RWPE1 (cell line): ENCODE measurements around the gene CDKAL1.

Experiments used
- CTCF ChIA-PET: fragments of 350-600 bp; sonication (Branson Sonifier 250); formaldehyde crosslinking; extraction: SDS; loops from one replicate; lab custom pipeline; 2021; lab: Yijun Ruan, JAX
- POLR2A ChIA-PET: fragments of 400-600 bp; formaldehyde crosslinking; extraction: SDS; loops from one replicate; lab custom pipeline; 2020; ENCODE audit warnings: antibody characterized with exemption; ENCODE audit not compliant: low non-redundant PET; lab: Yijun Ruan, JAX
- DNase-seq: peaks from one replicate; pipeline ENCODE4 v3.0.0; 2012; ENCODE audit warnings: low spot score
- H3K27ac ChIP-seq: fragments of 450-650 bp; 2 replicates; pipeline ENCODE4 v1.5.1; 2017
- TF ChIP-seq, protein P1 (sequence below): fragments of 450-650 bp; conservative IDR thresholded peaks from 2 replicates; pipeline ENCODE4 v1.5.1; 2017; ENCODE audit warnings: low read depth, mild to moderate bottlenecking

The CDKAL1 gene

DNA sequence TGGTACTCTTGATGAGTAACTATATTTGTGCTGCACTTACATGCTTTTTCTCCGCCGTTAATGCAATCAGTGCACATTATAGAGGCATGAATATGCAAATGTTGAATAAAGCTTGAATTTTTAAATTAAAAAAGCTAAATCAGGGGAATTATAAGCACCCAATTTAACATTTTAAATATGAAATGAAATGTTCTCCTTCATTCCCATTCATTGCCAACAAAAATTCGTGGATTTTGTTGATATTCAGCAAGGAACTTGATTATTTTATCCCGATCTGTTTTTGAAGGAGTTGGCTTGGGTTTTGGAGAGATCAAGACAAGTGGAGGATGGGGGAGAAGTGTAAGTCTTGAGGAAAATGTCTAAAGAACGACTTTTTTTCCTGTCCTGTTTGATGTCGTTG lies 740.6 kb downstream of the CDKAL1 start:
- H3K27ac ChIP-seq: no peak overlapping the region
- TF ChIP-seq, protein P1, sequence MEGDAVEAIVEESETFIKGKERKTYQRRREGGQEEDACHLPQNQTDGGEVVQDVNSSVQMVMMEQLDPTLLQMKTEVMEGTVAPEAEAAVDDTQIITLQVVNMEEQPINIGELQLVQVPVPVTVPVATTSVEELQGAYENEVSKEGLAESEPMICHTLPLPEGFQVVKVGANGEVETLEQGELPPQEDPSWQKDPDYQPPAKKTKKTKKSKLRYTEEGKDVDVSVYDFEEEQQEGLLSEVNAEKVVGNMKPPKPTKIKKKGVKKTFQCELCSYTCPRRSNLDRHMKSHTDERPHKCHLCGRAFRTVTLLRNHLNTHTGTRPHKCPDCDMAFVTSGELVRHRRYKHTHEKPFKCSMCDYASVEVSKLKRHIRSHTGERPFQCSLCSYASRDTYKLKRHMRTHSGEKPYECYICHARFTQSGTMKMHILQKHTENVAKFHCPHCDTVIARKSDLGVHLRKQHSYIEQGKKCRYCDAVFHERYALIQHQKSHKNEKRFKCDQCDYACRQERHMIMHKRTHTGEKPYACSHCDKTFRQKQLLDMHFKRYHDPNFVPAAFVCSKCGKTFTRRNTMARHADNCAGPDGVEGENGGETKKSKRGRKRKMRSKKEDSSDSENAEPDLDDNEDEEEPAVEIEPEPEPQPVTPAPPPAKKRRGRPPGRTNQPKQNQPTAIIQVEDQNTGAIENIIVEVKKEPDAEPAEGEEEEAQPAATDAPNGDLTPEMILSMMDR: no peak
- CTCF ChIA-PET: interaction anchor here (0.7 kb wide), 1 partner anchor 38 kb away, joined by 3 read pairs; no protein-coding TSS in a partner anchor
- POLR2A ChIA-PET: no interaction called here
- no peak for DNase-seq

DNA sequence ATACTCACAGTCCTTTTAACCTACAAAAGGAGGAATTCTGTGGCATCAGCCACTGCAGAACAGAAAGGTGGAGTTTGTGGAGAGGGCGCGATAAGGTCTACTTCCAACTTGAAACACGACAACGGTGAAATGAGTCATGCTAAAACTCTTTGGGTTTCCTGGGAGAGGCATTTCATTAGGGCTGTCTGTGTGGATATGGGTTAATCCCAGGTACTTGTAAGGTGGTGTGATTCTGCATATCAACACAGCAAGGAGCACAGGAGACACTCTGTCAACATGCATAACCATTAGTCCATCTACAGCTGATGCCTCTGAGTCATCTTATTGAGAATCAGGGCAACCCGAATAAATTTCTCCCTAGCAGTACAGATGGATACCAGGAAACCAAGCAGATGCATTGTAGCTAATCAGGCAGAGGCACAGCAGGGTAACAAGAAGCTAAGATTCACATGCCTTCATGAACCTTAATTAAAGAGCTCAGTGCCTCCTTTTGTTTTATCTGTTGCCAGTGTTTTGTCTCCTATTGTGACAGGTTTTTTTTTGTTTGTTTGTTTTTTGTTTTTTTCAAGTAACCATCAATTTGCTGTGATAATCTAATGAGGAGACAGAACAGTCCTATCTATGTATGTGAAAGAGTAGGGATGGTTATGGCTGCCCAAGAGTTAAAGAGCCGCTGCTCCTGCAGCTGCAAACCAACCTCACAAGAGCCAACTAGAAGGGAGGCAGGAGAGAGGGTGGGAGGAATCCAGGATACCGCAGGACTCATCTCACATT lies 743.5 kb downstream of the CDKAL1 start:
- TF ChIP-seq, protein P1: no peak
- H3K27ac ChIP-seq: no peak overlapping the region
- ChIA-PET CTCF (interaction anchor here (0.7 kb wide), 1 partner anchor 63 kb away, joined by 4 read pairs; no protein-coding TSS in a partner anchor), POLR2A (no interaction called here)
- DNase-seq: peak; percentile 46

DNA sequence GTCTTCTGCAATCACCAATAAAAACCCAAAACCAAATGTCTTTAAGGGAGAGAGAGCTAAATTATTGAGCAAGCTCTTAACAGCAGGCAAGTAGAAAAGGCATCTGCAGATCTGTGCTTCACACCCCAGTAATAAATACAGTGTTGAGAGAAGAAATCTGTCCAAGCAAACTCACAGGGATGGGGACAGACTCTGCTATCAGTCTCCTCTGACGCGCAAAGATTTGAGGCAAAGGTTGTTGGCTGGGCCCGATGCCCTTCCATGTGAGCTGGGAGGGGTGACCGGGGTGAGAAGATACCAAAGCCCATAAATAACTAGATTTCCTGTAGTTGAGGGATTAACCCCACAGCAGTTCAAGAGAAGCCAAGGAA lies 744.1 kb downstream of the CDKAL1 start:
- POLR2A ChIA-PET: no interaction called here
- DNase-seq: no peak
- TF ChIP-seq, protein P1: no peak
- no peak overlapping the region for H3K27ac ChIP-seq
- CTCF ChIA-PET: no interaction called here

DNA sequence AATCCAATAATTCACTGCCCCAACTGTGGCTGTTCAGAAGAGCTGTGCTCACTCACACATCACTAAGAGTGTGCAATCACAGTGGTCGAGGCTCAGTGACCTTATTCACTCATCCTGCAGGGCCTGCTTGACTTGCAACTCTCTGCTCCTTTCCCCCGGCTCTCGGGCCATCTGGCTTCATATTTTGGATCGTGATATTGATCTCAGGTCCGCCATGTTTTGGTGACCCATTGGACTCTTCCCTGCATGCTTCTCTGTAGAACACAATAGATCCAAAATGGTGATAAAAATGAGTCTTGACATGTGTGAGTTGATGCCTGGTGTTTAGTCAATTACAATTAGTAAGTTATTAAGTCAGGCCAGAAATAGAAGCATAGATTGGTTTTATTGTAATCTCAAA lies 745.4 kb downstream of the CDKAL1 start:
- no peak overlapping the region for H3K27ac ChIP-seq
- DNase-seq: no peak
- CTCF ChIA-PET: no interaction called here
- TF ChIP-seq, protein P1: no peak
- POLR2A ChIA-PET: no interaction called here

DNA sequence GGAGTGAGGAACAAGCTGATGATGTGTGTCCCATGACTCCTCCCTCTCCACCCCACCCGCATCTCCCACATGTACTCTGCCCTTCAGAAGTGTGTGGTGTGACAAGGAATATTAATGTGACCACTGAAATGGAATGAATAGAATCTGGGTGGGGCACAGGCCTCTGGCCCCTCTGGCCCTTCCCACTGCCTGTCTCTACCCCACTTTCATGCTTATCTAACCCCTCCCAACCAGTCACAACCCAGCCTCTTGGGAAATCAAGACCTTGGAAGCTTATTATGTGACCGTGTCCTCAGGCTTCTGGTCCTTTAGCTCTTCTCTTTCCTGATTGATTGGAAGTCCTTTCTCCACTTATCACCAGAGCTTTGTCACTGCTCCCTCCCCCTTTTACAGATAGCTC lies 747.1 kb downstream of the CDKAL1 start:
- DNase-seq: no peak
- ChIA-PET CTCF (no interaction called here), POLR2A (no interaction called here)
- TF ChIP-seq, protein P1: no peak
- no peak overlapping the region for H3K27ac ChIP-seq
